ENCODE results near the gene PLA2G6. TPM values are rescaled to one million over a fixed set of nuclear protein-coding genes. Genes with fewer than 3 reads are reported as not detected.

Gene PLA2G6
- total RNA-seq, 1 experiment from 2014 or later = 16.2 TPM

DNA sequence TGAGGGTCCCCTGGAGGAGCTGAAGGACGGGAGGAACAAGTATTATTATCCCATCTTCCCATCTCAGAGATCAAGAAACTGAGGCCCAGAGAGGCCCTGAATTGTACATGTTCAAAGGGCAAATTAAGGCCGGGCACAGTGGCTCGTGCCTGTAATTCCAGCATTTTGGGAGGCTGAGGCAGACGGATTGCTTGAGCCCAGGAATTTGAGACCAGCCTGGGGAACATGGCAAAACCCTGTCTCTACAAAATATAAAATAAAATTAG, 8.1 kb downstream of the PLA2G6 start:
- ATAC-seq (no peak), DNase-seq (ENCODE audit: low read depth, low spot score) (no peak)
- TF ChIP-seq REST (IDR thresholded peaks at IDR 0.05; ENCODE audit: insufficient read depth in 1 of 2, low read depth in 2 of 2, low read length in 1 of 2) (no peak), POLR2AphosphoS5 (IDR thresholded peaks at IDR 0.05; ENCODE audit: low read depth, low read length) (no peak), SIN3A (IDR thresholded peaks at IDR 0.05; ENCODE audit: borderline replicate concordance, insufficient read depth, low read depth, low read length) (no peak), TCF7L2 (IDR thresholded peaks at IDR 0.05; ENCODE audit: low read depth, low read length) (no peak), CTCF (IDR thresholded peaks at IDR 0.05) (no peak)
- intact Hi-C loops (cut with micrococcal nuclease; ENCODE audit: unreplicated experiment) = no loop called here
- Histone ChIP-seq H3K4me3 (ENCODE audit: low read depth in 2 of 2, low read length in 2 of 2) (no peak overlapping the region), H3K27me3 (ENCODE audit: control insufficient read depth, insufficient read depth, low read length) (no peaks in the 10 kb centered on the region), H3K4me1 (ENCODE audit: control insufficient read depth, insufficient read depth, low read length) (peaks cover 29% of the 10 kb centered on the region), H3K36me3 (ENCODE audit: control insufficient read depth, insufficient read depth, low read length) (no peaks in the 10 kb centered on the region), H3K27ac (ENCODE audit: low read length) (no peak overlapping the region), H3K9me3 (ENCODE audit: control insufficient read depth, insufficient read depth, low read depth, low read length) (no peaks in the 10 kb centered on the region)
- CTCF ChIA-PET = no interaction called here
- BruUV-seq (replicated peaks) = no TSS peak
- POLR2A ChIA-PET = no interaction called here
- in situ Hi-C loops (cut with HindIII; ENCODE audit: low pct_unique_long_range_greater_than_20kb, low sequenced_read_pairs) = no loop called here

DNA sequence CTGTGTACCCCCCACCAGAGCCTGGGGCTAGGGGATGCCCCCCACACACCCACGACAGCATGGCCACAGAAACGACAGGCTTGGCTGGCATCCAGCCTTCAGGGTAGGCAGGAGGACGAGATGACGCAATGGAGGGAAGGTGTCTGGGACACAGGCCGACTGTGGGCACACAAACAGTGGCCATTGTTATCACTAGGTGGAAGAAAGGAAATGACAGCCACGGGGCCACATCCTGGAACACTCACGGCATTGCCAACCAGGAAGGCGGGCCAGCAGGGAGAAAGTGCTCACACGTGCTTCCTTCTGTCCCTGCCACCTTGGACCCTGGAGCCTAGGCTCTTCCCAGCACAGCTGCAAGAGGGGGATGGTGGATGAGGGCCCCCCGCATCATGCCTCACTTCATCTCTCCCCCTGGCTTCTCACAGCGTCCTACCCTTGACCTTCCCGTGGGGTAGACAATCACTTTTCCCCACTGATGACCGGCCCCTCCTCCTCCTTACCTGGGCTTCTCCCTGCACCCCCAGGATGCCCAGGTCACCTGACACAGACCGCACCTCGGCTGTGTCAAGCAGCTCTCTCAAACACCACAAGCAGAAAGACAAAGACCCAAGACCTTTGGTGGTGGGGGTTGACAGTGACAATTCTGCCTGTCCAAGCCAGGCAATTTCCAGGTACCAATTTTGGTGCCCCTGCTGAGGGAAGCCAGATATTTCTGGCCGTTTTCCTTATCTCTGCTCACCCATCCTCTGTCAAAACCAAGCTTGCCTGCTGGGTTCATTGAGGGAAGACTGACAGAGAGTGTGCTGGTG, 8.6 kb downstream of the PLA2G6 start:
- in situ Hi-C loops (cut with HindIII; ENCODE audit: low pct_unique_long_range_greater_than_20kb, low sequenced_read_pairs) = no loop called here
- DNase-seq (ENCODE audit: low read depth, low spot score) = no peak
- H3K27me3 ChIP-seq (ENCODE audit: control insufficient read depth, insufficient read depth, low read length) = no peaks in the 10 kb centered on the region
- peaks cover 23% of the 10 kb centered on the region for H3K4me1 ChIP-seq (ENCODE audit: control insufficient read depth, insufficient read depth, low read length)
- BruUV-seq (replicated peaks) = no TSS peak
- no peaks in the 10 kb centered on the region for H3K36me3 ChIP-seq (ENCODE audit: control insufficient read depth, insufficient read depth, low read length)
- ATAC-seq = peak; percentile 47
- TF ChIP-seq SIN3A (IDR thresholded peaks at IDR 0.05; ENCODE audit: borderline replicate concordance, insufficient read depth, low read depth, low read length) (no peak), TCF7L2 (IDR thresholded peaks at IDR 0.05; ENCODE audit: low read depth, low read length) (no peak), REST (IDR thresholded peaks at IDR 0.05; ENCODE audit: insufficient read depth in 1 of 2, low read depth in 2 of 2, low read length in 1 of 2) (no peak), CTCF (IDR thresholded peaks at IDR 0.05) (no peak), POLR2AphosphoS5 (IDR thresholded peaks at IDR 0.05; ENCODE audit: low read depth, low read length) (no peak)
- H3K27ac ChIP-seq (ENCODE audit: low read length) = peak overlapping the region; percentile 57; the same call in 1 of the 2 replicates
- intact Hi-C loops (cut with micrococcal nuclease; ENCODE audit: unreplicated experiment) = no loop called here
- no peak overlapping the region for H3K4me3 ChIP-seq (ENCODE audit: low read depth in 2 of 2, low read length in 2 of 2)
- ChIA-PET POLR2A (no interaction called here), CTCF (no interaction called here)
- no peaks in the 10 kb centered on the region for H3K9me3 ChIP-seq (ENCODE audit: control insufficient read depth, insufficient read depth, low read depth, low read length)
